ENCODE measurements around the gene ANXA11.
"Not testable (repeated sequence)": the region's sequence is repeated elsewhere in the genome, so short reads cannot be mapped to it uniquely, and the experiment has no call there.

ANXA11 gene

DNA sequence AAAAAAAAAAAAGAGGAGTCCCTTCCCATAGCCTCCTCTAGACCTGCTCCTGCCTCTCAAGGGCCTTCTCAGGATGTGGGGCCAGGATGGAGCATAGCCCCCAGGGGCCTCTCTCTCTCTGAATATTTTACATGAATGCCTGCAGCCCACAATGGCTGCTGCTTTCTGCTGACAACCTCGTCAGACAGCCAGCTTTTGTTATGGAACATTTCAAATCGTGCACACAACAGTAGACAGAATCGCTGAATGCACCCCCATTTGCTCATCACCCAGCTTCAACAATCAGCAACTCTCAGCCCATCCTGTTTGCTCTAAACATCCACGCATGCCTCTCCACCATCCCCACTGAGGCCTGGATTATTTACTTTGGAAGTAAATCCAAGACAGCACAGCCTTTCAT is 67.4 kb downstream of the ANXA11 start:
- Histone ChIP-seq H3K4me3 (ENCODE audit: low read depth, low read length) (no peak overlapping the region), H3K36me3 (replicated peaks) (no peaks in the 10 kb centered on the region), H3K27me3 (replicated peaks) (no peaks in the 10 kb centered on the region), H3K27ac (no peak overlapping the region)
- in situ Hi-C loops (cut with HindIII; ENCODE audit: low pct_ligation_motif_present, low sequenced_read_pairs) = no loop called here
- DNase-seq = no peak
- TF ChIP-seq CTCF (IDR thresholded peaks at IDR 0.05; ENCODE audit: low read depth, low read length, missing control alignments) = no peak

DNA sequence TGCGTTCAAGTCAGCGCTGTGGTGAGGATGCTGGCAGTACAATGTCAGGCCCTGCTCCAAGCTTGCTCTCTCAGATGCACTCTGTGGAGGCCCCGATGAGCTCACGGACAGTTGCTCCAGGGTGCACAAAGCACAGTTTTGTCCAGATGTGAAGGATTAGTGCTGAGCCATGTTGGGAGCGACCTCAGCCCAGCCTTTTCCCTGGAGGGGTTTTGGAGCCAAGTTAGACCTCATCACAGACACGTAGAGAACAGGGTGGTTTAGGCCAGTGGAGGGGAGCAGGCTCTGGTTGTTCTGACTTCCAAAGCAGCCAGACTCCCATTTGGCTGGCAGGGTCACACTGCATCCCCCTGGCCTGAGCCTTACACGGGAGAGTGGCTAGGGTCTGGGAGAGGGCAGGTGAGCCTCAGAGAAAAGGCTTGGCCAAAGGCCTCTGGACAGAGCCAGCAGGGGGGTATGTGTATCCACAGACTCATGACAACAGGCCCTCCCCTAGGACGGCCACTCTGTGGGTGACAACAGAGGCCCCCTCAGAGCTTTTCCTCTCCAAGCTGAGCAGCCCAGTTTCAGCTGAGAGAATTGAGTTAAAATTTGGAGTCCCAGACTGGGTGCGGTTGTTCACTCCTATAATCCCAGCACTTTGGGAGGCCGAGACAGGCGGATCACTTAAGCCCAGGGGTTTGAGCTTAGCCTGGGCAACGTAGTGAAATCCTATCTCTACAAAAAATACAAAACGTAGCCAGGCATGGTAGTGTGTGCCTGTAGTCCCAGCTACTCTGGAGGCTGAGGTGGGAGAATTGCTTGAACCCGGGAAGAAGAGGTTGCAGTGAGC is 68.1 kb downstream of the ANXA11 start:
- Histone ChIP-seq H3K27me3 (replicated peaks) (no peaks in the 10 kb centered on the region), H3K4me3 (ENCODE audit: low read depth, low read length) (no peak overlapping the region), H3K27ac (no peak overlapping the region), H3K36me3 (replicated peaks) (no peaks in the 10 kb centered on the region)
- TF ChIP-seq CTCF (IDR thresholded peaks at IDR 0.05; ENCODE audit: low read depth, low read length, missing control alignments) = no peak
- no peak for DNase-seq
- in situ Hi-C loops (cut with HindIII; ENCODE audit: low pct_ligation_motif_present, low sequenced_read_pairs) = no loop called here

GRCh38 chr10:80136134-80136571 is 69.2 kb downstream of the ANXA11 start:
- H3K4me3 ChIP-seq (ENCODE audit: low read depth, low read length) = no peak overlapping the region
- no peak for TF ChIP-seq CTCF (IDR thresholded peaks at IDR 0.05; ENCODE audit: low read depth, low read length, missing control alignments)
- no peaks in the 10 kb centered on the region for H3K27me3 ChIP-seq (replicated peaks)
- in situ Hi-C loops (cut with HindIII; ENCODE audit: low pct_ligation_motif_present, low sequenced_read_pairs) = no loop called here
- peak; percentile 58 for DNase-seq
- H3K27ac ChIP-seq = no peak overlapping the region
- H3K36me3 ChIP-seq (replicated peaks) = no peaks in the 10 kb centered on the region

DNA sequence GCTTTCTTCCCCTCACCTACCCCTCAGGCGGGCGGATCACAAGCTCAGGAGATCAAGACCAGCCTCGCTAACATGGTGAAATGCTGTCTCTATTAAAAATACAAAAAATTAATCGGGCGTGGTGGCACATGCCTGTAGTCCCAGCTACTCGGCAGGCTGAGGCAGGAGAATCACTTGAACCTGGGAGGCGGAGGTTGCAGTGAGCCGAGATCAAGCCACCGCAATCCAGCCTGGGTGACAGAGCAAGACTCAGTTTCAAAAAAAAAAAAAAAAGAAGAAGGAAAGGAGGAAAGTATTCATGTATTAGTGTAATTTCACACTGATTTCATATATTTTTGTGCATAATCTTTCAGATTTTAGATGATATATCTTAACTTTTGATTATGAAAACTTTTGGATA is 71.7 kb downstream of the ANXA11 start:
- H3K27me3 ChIP-seq (replicated peaks); in situ Hi-C loops (cut with HindIII; ENCODE audit: low pct_ligation_motif_present, low sequenced_read_pairs); H3K27ac ChIP-seq; H3K36me3 ChIP-seq (replicated peaks); H3K4me3 ChIP-seq (ENCODE audit: low read depth, low read length); DNase-seq: not testable (repeated sequence)

GRCh38 chr10:80133206-80133605 is 72.1 kb downstream of the ANXA11 start:
- Histone ChIP-seq H3K27ac (no peak overlapping the region), H3K4me3 (ENCODE audit: low read depth, low read length) (peak overlapping the region; percentile 58), H3K36me3 (replicated peaks) (no peaks in the 10 kb centered on the region), H3K27me3 (replicated peaks) (no peaks in the 10 kb centered on the region)
- TF ChIP-seq CTCF (IDR thresholded peaks at IDR 0.05; ENCODE audit: low read depth, low read length, missing control alignments) = no peak
- in situ Hi-C loops (cut with HindIII; ENCODE audit: low pct_ligation_motif_present, low sequenced_read_pairs) = no loop called here
- DNase-seq = no peak

DNA sequence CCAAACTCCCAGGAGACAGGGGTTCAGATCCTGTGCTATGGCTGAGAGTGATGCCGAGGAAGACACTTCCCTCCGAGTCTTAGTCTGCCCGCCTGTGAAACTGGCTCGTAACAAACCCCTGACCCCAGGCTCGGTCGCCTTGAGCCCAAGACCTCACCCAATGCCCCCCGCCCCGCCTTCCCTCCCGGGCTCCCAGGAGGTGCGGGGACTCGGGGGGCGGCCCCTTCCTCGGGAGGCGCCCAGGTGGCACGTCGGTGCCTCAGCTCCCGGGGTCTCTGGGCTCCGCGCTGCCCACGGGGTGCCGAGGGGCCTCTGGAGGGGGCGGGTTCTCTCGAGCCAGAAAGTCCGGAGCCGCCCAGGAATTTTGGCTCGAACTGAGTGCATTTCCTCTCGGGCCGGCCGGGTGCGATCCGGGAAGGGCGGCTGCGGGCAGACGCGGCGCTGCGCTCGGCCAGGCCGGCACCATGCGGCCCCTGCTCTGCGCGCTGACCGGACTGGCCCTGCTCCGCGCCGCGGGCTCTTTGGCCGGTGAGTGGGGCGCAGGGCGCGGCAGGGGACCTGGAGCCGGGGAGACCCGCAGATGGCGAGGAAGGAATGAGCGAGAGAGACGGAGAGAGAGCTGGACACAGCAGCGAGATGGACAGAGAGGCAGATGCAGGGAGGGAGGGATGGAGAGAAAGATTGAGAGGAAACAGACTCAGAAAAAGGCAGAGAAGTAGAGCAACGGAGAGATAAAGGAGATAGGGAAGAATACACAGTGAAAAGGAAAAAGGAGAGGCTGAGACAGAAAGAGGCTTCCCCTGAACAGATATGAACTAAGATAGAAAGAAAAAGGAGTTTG is 72.8 kb downstream of the ANXA11 start, which contains the start of gene PLAC9:
Gene PLAC9, plus strand, starts transcription at position 432 of the 841 bp plus-strand sequence. Its CDS starts 33 bp downstream, at position 465.
- in situ Hi-C loops (cut with HindIII; ENCODE audit: low pct_ligation_motif_present, low sequenced_read_pairs) = no loop called here
- DNase-seq = no peak
- Histone ChIP-seq H3K36me3 (replicated peaks) (no peaks in the 10 kb centered on the region), H3K4me3 (ENCODE audit: low read depth, low read length) (peak within 1 kb of the TSS; percentile 58), H3K27ac (no peak within 1 kb of the TSS), H3K27me3 (replicated peaks) (no peaks in the 10 kb centered on the region)
- no peak for TF ChIP-seq CTCF (IDR thresholded peaks at IDR 0.05; ENCODE audit: low read depth, low read length, missing control alignments)

Measured in brain microvascular endothelial cell (primary cell).